Stimulated activated CD4-positive, alpha-beta T cell treated with anti-CD3 and anti-CD28 coated beads, Interleukin-12 subunit alpha, Interleukin-12 subunit beta, amount 100 ng/mL, for 24 hours (primary cell): ENCODE data around the gene LIN28B.
"Not testable (repeated sequence)": the region's sequence is repeated elsewhere in the genome, so short reads cannot be mapped to it uniquely, and the experiment has no call there.

Experiments
- DNase-seq, 2 experiments: peaks; one replicate each; pipeline ENCODE4 v3.0.0-alpha.2; 2020; ENCODE audit warnings: low read depth in 2 of 2

Gene LIN28B

GRCh38 chr6:104956731-104957294 is at the start of gene LIN28B:
LIN28B (plus strand) TSS chr6:104957107; CDS start chr6:104957251, 144 bp downstream.
- no peak for DNase-seq

DNA sequence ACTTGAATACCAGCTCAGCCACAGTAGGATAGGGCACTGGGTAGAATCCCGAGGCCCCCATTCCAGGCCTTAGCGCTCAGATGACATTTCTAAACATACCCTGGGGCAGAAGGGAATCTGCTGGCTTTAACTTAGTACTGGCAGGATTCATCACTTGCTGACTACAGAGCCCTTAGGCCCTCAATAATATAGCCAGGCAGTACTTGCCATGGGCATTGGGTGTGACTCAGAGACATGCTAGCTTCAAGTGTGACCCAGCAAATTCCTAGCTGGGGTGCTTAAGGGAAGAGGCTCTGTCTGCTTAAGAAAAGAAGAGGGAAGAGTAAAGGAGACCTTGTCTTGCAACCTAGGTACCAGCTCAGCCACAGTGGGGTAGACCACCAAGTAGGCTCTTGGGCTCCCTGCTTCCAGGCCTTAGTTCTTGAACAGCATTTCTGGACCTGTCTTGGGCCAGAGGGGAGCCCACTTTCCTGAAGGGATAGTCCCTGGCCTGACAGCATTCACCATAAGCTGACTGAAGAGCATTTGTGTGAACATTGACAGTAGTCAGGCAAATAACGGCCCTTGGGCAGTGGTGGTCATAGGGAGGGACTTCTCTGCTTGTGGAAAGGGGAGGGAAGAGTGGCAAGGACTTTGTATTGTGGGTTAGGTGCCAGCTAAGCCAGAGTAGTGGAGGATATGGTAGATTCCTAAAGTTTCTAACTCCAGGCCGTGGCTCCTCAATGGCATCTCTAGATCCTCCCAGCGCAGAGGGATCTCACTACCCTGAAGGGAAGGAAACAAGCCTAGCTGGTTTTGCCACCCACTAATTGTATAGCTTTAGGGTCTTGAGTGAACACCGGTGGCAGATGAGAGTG is 48.6 kb upstream of the LIN28B start:
- no peak for DNase-seq

GRCh38 chr6:104908888-104909525 is 47.9 kb upstream of the LIN28B start:
- DNase-seq, result no peak

DNA sequence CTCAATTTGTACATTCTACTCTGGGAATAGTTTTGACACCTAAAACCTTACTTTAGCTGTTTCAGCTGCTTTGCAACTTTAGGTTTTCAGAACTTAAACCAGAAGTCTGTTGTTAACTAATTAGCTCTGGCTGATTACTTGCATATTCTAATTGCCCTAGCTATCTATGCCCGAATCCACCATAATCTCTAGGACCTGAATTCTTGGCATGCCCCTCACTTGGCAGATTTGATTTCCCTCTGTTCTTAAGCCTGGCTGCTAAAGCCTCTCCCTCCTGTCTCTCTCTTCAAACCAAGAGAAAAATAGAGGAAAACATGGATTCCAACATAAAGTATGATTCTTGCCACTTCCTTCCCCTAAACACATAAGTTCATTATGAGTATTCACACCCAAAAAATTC is 35.0 kb upstream of the LIN28B start:
- no peak for DNase-seq

DNA sequence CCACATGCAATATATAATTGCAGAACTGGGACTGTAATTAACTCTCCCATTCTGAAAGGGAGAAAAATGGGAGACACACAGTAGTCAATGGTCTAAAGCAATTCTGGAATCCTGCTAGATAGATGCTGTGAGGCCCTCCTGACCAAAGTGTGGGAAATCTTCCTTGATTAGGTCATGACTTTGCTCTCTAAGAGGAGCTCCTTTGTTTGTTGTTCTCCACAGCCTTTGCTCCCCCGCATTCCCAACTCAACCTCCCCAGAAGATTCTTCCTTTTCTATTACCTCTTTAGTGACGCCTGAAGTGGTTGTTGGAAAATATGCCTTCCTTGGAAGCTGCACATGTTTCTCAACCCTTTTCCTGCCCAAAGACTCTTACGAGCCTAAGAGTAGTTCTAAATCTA is 28.8 kb upstream of the LIN28B start:
- no peak for DNase-seq

GRCh38 chr6:104929353-104929752 is 27.6 kb upstream of the LIN28B start:
- DNase-seq, result no peak

DNA sequence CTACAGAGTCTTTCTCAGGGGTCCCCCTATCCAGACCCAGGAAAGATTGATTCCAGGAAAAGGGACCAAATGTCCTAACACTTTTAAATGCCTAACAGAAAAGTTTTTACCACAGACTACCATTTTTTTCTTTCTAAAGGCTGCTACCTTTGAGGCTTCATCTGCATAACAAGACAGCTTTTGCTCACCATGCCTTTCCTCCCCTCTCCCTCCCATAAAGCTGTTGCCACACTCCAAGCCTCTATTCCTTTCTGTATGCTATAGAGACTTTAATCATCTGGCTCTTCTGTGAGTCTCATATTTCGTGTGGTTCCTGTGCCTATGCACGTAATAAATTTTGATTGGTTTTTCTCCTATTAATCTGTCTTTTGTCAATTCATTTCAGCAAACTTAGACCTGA is 26.0 kb upstream of the LIN28B start:
- no peak for DNase-seq

- DNase-seq, result no peak
These were observed 20.0 kb upstream of the LIN28B start for GRCh38 chr6:104936766-104937535.

GRCh38 chr6:104940238-104940892 is 16.5 kb upstream of the LIN28B start:
- no peak for DNase-seq

DNA sequence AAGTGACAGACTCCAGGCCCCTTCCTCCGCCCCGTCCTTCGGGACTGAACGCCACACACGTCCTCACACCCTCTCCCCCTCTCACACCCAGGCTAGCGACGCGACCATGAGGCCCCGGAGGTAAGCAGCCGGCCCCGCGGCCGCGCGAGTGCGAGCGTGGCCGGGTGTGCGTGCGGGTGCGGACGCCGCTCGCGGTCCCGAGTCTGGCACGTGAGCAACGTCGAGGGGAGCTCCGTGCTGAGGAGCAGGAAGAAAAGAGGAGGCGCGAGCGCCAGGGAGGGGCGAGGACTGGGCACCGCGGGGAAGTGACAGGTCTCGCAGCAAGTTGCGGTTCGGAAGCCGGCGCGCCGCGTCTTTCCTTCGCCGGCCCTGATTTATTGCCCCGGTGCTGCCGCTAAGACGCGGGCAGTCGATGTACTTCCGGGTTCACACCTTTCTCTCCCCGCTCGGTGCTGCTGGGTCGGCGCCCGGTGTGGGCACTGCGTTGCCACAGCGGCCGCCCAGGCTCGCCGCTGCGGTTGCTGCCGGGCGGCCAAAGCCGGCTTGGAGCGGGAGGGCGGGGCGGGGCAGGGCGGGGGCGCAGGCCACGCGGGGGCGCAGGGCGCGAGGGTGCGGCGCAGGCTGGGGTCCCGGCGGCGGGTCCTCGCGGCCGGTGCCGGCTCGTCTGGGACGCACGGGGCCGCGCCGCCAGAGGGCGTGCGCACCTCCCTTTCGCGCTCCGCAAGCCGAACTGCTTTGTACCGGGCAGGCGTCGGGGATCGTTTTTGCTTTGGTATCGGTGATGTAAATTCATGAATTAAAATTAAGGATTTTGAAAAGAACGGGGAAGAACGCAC is 15.8 kb upstream of the LIN28B start:
- peak; percentile 8 to 28 for DNase-seq

- DNase-seq, result no peak
These were observed 15.2 kb upstream of the LIN28B start for GRCh38 chr6:104941729-104942091.

DNA sequence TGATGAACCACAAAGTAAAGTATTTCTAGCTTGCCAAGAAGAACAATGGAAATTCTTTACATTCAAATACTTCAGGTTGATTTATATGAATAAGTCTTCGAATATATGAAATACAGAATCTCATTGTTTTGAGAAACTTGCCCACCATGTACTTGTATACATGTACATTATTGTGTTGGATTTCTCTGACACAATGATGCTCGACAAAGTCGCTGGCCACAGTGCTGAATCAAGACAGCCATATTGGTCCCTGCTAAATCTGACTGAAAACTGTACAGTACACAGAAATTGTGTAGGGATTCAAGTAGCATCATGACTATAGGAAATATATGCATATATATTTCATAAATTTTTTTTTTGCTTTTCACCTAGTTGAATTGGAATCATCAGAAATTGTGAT is 13.1 kb upstream of the LIN28B start:
- no peak for DNase-seq

- DNase-seq, result no peak
These were observed 7.7 kb upstream of the LIN28B start for GRCh38 chr6:104949206-104949605.

DNA sequence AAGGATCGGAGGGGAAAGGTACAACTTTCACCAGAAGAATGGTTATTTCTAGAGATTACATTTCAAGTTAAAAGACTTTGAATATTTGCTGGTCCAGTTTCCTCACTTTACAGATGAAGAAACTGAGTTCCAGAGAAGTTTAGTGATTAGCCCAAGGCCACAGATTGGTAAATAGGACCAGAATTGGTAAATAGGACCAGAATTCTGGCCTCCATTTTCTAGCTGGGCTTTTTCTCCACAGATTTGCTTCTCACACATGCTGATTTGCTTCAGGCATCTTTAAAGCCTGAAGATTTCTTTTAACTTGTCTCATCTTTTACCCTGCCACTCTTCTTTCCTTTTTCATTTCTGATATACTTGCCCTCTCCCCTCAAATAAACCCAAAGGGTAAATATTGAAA is 5.2 kb upstream of the LIN28B start:
- no peak for DNase-seq

- no peak for DNase-seq
These were observed 4.0 kb upstream of the LIN28B start for GRCh38 chr6:104952911-104953399.

- DNase-seq, result not testable (repeated sequence)
These were observed 3.3 kb upstream of the LIN28B start for GRCh38 chr6:104953400-104954189.

DNA sequence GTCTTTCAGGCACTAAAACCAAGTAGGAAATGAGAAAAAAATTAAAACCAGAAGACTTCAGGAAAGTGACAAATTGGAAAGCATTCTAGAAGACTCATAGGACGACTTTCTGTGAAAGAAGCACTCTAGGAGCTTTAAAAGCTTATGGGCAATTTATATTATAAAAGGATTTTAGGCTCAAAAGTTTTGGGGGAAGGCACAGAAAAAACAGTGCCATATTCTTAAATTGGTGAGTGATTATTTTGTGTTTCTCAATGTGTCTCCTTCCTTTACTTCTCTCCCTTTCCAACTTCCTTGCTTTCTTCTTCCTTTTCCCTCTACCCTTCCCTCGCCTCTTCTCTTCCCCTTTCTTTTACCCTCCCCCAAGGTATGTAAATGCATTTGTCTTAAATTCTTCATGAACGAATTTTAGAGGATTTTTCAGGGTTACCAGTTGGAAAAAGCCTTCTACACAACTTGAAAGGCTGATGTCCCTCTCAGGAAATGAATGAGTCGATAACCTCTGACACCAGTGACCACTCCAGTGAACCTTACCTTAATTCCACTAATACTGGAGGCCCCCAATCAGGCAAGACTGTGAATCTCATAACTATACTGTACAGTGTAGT is 2.6 kb upstream of the LIN28B start:
- no peak for DNase-seq

DNA sequence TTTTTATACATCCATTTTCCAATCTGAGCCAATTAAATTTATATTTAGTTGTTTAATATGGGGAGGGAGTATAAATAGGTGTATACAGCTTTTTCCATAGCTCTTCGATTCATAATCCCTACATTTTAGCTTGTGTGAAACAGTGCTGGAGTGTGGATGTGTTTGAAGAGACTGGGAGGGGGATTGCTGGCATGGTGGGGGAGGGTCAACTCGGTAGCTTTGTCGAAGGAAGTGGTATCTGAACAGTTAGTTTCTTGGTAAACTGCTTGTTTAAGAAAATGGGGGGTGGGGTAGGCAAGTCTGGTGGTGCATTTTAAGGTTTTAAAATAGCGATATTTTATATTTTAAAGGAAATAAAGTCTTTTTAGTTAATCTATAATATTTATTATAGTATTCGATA is 1.4 kb upstream of the LIN28B start:
- DNase-seq, result no peak
